HepG2 (cell line): ENCODE data around the gene RTP2. TPM values are rescaled to one million over a fixed set of nuclear protein-coding genes. Genes with fewer than 3 reads are reported as not detected.
A peak's percentile ranks its signal among the peaks of the same experiment; 100 is the strongest.

ENCODE experiments used
- ADNP ChIP-seq: sonication (generic); formaldehyde crosslinking; IDR thresholded peaks from 2 replicates; pipeline ENCODE4 v1.4.0; 2020; ENCODE audit warnings: missing genetic modification reagents
- AHDC1 ChIP-seq: sonication (generic); formaldehyde crosslinking; IDR thresholded peaks from 2 replicates; pipeline ENCODE4 v1.5.1; 2020; ENCODE audit warnings: mild to moderate bottlenecking, missing genetic modification reagents, borderline replicate concordance
- CREB3 ChIP-seq: sonication (generic); formaldehyde crosslinking; IDR thresholded peaks from 2 replicates; pipeline ENCODE4 v1.5.0; 2020; ENCODE audit warnings: missing genetic modification reagents
- HNF4G ChIP-seq, 2 experiments: sonication (generic) in 1 of 2; formaldehyde crosslinking in 1 of 2; IDR thresholded peaks; 2 replicates each; pipeline versions ENCODE4 v1.4.0 to v1.6.1; 2011 to 2020; ENCODE audit warnings: borderline replicate concordance in 2 of 2, low read depth in 2 of 2, mild to moderate bottlenecking in 2 of 2, low read length in 1 of 2, missing genetic modification reagents in 1 of 2, moderate library complexity in 1 of 2
- MXD4 ChIP-seq: IDR thresholded peaks from 2 replicates; pipeline ENCODE4 v1.6.1; 2016; ENCODE audit warnings: mild to moderate bottlenecking, missing biosample characterization, missing genetic modification reagents
- POLR2A ChIP-seq, 2 experiments: IDR thresholded peaks; 2 replicates each; pipeline ENCODE4 v1.6.1; 2011; ENCODE audit warnings: low read depth in 2 of 2, low read length in 2 of 2, mild to moderate bottlenecking in 1 of 2, moderate library complexity in 1 of 2; ENCODE audit not compliant: insufficient read depth in 1 of 2
- POLR2G ChIP-seq: fragments of 200-400 bp; formaldehyde crosslinking; IDR thresholded peaks from 2 replicates; pipeline ENCODE4 v1.6.1; 2018; ENCODE audit warnings: mild to moderate bottlenecking, low read depth, low read length, moderate library complexity
- PRPF4 ChIP-seq: fragments of 200-400 bp; formaldehyde crosslinking; IDR thresholded peaks from 2 replicates; pipeline ENCODE4 v1.6.1; 2016; ENCODE audit warnings: low read length, low read depth; ENCODE audit not compliant: poor library complexity, severe bottlenecking
- RBM22 ChIP-seq: fragments of 200-400 bp; formaldehyde crosslinking; optimal IDR thresholded peaks from 2 replicates; pipeline ENCODE3; 2017; ENCODE audit warnings: mild to moderate bottlenecking, low read length, moderate library complexity
- REL ChIP-seq: sonication (generic); formaldehyde crosslinking; conservative IDR thresholded peaks from 2 replicates; pipeline ENCODE4 v1.8.0; 2022; ENCODE audit warnings: mild to moderate bottlenecking, missing genetic modification reagents, moderate library complexity
- SMARCE1 ChIP-seq: fragments of 450-650 bp; IDR thresholded peaks from 2 replicates; pipeline ENCODE4 v1.6.1; 2017; ENCODE audit warnings: borderline replicate concordance
- SRY ChIP-seq: sonication (generic); formaldehyde crosslinking; IDR thresholded peaks from 2 replicates; pipeline ENCODE4 v1.8.0; 2022; ENCODE audit warnings: mild to moderate bottlenecking, missing genetic modification reagents
- TBL1XR1 ChIP-seq: fragments of 150-350 bp; IDR thresholded peaks from 2 replicates; pipeline ENCODE4 v1.6.1; 2014; ENCODE audit warnings: borderline replicate concordance, low read length; ENCODE audit not compliant: partially characterized antibody
- TSC22D2 ChIP-seq: sonication (generic); formaldehyde crosslinking; IDR thresholded peaks from 2 replicates; pipeline ENCODE4 v1.5.1; 2020; ENCODE audit warnings: missing genetic modification reagents, mild to moderate bottlenecking, borderline replicate concordance
- ZEB1 ChIP-seq: IDR thresholded peaks from 2 replicates; pipeline ENCODE4 v1.6.1; 2012; ENCODE audit warnings: mild to moderate bottlenecking, low read depth, inconsistent platforms; ENCODE audit not compliant: insufficient replicate concordance
- ZNF558 ChIP-seq: sonication (generic); formaldehyde crosslinking; IDR thresholded peaks from 2 replicates; pipeline ENCODE4 v1.9.0; 2022; ENCODE audit warnings: mild to moderate bottlenecking, missing genetic modification reagents, borderline replicate concordance
- ZNF563 ChIP-seq: sonication (generic); formaldehyde crosslinking; IDR thresholded peaks from 2 replicates; pipeline ENCODE4 v1.8.0; 2022; ENCODE audit warnings: mild to moderate bottlenecking, moderate library complexity, missing genetic modification reagents
- ZNF615 ChIP-seq: sonication (generic); formaldehyde crosslinking; IDR thresholded peaks from 2 replicates; pipeline ENCODE4 v1.5.0; 2020; ENCODE audit warnings: mild to moderate bottlenecking, missing genetic modification reagents, borderline replicate concordance
- ZNF629 ChIP-seq: sonication (generic); formaldehyde crosslinking; conservative IDR thresholded peaks from 2 replicates; pipeline ENCODE4 v1.5.0; 2020; ENCODE audit warnings: missing genetic modification reagents
- ZNF83 ChIP-seq: sonication (generic); formaldehyde crosslinking; IDR thresholded peaks from 2 replicates; pipeline ENCODE4 v1.4.0; 2020; ENCODE audit warnings: missing genetic modification reagents, mild to moderate bottlenecking, borderline replicate concordance
- polyA plus RNA-seq, 8 experiments: library from polyadenylated mRNA; depleted of rRNA in 3 of 8; stranded (reverse) in 7 of 8; unstranded in 1 of 8; fragments of >200 nt; fragmentation: Illumina TruSeq in 4 of 8; extraction: Trizol in 4 of 8; gene quantifications; 2 replicates each; pipeline versions ENCODE4 v1.2.1 to v1.2.3, GENCODE V29; 2011 to 2016; ENCODE audit warnings: low read depth in 4 of 8, missing spikeins in 1 of 8, mixed read lengths in 1 of 8; ENCODE audit not compliant: insufficient read depth in 1 of 8
- total RNA-seq, 5 experiments: library from RNA; depleted of rRNA; stranded (reverse); fragments of >200 nt; fragmentation: Illumina TruSeq; extraction: Trizol; gene quantifications; 2 replicates each; pipeline ENCODE4 v1.2.3, GENCODE V29; 2016; ENCODE audit warnings: low read depth in 1 of 5

Gene RTP2
- total and polyA plus RNA-seq, 2 of the 13 experiments (the other 11 are each of a cell fraction or from before 2014, with no cell fraction given): not detected

- TF ChIP-seq ZNF558 (CRISPR knock-in tag): 0 out of 2 replicates have a peak, but pooled peaks have one; percentile 33
- no peak for TF ChIP-seq PRPF4
- no peak for TF ChIP-seq MXD4
- TF ChIP-seq POLR2G: peak; percentile 62; the same call in 1 of the 2 replicates
- no peak for TF ChIP-seq ZEB1
- no peak for TF ChIP-seq ZNF629 (CRISPR knock-in tag)
- TF ChIP-seq HNF4G (IDR thresholded peaks at IDR 0.05; ENCODE audit: borderline replicate concordance, low read depth, low read length): no peak
- TF ChIP-seq HNF4G (CRISPR knock-in tag; IDR thresholded peaks at IDR 0.05; ENCODE audit: borderline replicate concordance, low read depth): no peak
- TF ChIP-seq TSC22D2: 0 out of 2 replicates have a peak, but pooled peaks have one; percentile 52
- 0 out of 2 replicates have a peak, but pooled peaks have one; percentile 19 for TF ChIP-seq REL (CRISPR knock-in tag)
- TF ChIP-seq ZNF563 (CRISPR knock-in tag): 0 out of 2 replicates have a peak, but pooled peaks have one; percentile 25
- TF ChIP-seq ADNP (CRISPR knock-in tag): no peak
- TF ChIP-seq CREB3 (CRISPR knock-in tag): no peak
- TF ChIP-seq SRY (CRISPR knock-in tag): no peak
- peak; percentile 57 for TF ChIP-seq RBM22
- TF ChIP-seq ZNF83 (CRISPR knock-in tag): no peak
- TF ChIP-seq TBL1XR1: no peak
- TF ChIP-seq POLR2A (IDR thresholded peaks at IDR 0.05; ENCODE audit: insufficient read depth in 1 of 2, low read depth in 2 of 2, low read length in 2 of 2): peak; percentile 12 to 18; a peak in 1 of 4 replicates
- no peak for TF ChIP-seq SMARCE1
- TF ChIP-seq ZNF615: no peak
- no peak for TF ChIP-seq AHDC1 (CRISPR knock-in tag)
Measured at GRCh38 chr3:187744169-187745151, 42.1 kb upstream of the RTP2 start (continued).
